HepG2 (cell line): ENCODE measurements around the gene RAPSN.

Experiments used
- CHCHD3 ChIP-seq: sonication (generic); formaldehyde crosslinking; IDR thresholded peaks from 2 replicates; pipeline ENCODE4 v1.8.0; 2022; ENCODE audit warnings: mild to moderate bottlenecking, missing genetic modification reagents, moderate library complexity
- ETV5 ChIP-seq: IDR thresholded peaks from 2 replicates; pipeline ENCODE4 v1.6.1; 2018; ENCODE audit warnings: missing biosample characterization, missing genetic modification reagents, inconsistent platforms, borderline replicate concordance
- ZNF274 ChIP-seq: sonication (generic); formaldehyde crosslinking; IDR thresholded peaks from 2 replicates; pipeline ENCODE4 v1.5.1; 2020; ENCODE audit warnings: mild to moderate bottlenecking, missing genetic modification reagents
- ZNF788 ChIP-seq: sonication (generic); formaldehyde crosslinking; IDR thresholded peaks from 2 replicates; pipeline ENCODE4 v1.5.0; 2020; ENCODE audit warnings: mild to moderate bottlenecking, missing genetic modification reagents, borderline replicate concordance
- TF ChIP-seq, protein P1 (sequence below): sonication (generic); formaldehyde crosslinking; IDR thresholded peaks from 2 replicates; pipeline ENCODE4 v1.4.0; 2020; ENCODE audit warnings: mild to moderate bottlenecking, missing genetic modification reagents
- TF ChIP-seq, protein P2 (sequence below): sonication (generic); formaldehyde crosslinking; IDR thresholded peaks from 2 replicates; pipeline ENCODE4 v1.4.0; 2020; ENCODE audit warnings: missing genetic modification reagents
- TF ChIP-seq, protein P3 (sequence below): sonication (generic); formaldehyde crosslinking; conservative IDR thresholded peaks from 2 replicates; pipeline ENCODE4 v1.5.0; 2020; ENCODE audit warnings: missing genetic modification reagents
- TF ChIP-seq, protein P4 (sequence below): sonication (generic); formaldehyde crosslinking; IDR thresholded peaks from 2 replicates; pipeline ENCODE4 v1.5.0; 2020; ENCODE audit warnings: mild to moderate bottlenecking, missing genetic modification reagents, moderate library complexity
- TF ChIP-seq, protein P5 (sequence below): sonication (generic); formaldehyde crosslinking; IDR thresholded peaks from 2 replicates; pipeline ENCODE4 v1.5.0; 2020; ENCODE audit warnings: missing genetic modification reagents

DNA sequence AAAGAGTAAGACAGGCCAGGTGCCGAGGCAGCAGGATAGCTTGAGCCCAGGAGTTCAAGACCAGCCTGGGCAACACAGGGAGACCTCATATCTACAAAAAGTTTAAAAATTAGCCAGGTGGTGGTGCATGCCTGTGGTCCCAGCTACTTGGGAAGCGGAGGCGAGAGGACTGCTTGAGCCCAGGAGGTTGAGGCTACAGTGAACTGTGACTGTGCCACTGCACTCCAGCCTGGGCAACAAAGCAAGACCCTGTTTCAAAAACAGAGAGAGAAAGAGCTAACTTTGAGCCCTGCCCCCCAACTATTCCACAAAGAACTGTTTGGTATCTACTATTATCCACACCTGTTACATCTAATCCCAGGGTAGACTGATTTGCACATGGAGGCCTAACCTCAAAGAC, 49.2 kb upstream of the RAPSN start:
- TF ChIP-seq, protein P1, sequence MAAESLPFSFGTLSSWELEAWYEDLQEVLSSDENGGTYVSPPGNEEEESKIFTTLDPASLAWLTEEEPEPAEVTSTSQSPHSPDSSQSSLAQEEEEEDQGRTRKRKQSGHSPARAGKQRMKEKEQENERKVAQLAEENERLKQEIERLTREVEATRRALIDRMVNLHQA (CRISPR knock-in tag), result no peak
- TF ChIP-seq, protein P2, sequence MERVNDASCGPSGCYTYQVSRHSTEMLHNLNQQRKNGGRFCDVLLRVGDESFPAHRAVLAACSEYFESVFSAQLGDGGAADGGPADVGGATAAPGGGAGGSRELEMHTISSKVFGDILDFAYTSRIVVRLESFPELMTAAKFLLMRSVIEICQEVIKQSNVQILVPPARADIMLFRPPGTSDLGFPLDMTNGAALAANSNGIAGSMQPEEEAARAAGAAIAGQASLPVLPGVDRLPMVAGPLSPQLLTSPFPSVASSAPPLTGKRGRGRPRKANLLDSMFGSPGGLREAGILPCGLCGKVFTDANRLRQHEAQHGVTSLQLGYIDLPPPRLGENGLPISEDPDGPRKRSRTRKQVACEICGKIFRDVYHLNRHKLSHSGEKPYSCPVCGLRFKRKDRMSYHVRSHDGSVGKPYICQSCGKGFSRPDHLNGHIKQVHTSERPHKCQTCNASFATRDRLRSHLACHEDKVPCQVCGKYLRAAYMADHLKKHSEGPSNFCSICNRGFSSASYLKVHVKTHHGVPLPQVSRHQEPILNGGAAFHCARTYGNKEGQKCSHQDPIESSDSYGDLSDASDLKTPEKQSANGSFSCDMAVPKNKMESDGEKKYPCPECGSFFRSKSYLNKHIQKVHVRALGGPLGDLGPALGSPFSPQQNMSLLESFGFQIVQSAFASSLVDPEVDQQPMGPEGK (CRISPR knock-in tag), result no peak
- no peak for TF ChIP-seq ETV5 (CRISPR knock-in tag)
- TF ChIP-seq, protein P3, sequence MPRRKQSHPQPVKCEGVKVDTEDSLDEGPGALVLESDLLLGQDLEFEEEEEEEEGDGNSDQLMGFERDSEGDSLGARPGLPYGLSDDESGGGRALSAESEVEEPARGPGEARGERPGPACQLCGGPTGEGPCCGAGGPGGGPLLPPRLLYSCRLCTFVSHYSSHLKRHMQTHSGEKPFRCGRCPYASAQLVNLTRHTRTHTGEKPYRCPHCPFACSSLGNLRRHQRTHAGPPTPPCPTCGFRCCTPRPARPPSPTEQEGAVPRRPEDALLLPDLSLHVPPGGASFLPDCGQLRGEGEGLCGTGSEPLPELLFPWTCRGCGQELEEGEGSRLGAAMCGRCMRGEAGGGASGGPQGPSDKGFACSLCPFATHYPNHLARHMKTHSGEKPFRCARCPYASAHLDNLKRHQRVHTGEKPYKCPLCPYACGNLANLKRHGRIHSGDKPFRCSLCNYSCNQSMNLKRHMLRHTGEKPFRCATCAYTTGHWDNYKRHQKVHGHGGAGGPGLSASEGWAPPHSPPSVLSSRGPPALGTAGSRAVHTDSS (CRISPR knock-in tag), result no peak
- no peak for TF ChIP-seq CHCHD3
- TF ChIP-seq, protein P4, sequence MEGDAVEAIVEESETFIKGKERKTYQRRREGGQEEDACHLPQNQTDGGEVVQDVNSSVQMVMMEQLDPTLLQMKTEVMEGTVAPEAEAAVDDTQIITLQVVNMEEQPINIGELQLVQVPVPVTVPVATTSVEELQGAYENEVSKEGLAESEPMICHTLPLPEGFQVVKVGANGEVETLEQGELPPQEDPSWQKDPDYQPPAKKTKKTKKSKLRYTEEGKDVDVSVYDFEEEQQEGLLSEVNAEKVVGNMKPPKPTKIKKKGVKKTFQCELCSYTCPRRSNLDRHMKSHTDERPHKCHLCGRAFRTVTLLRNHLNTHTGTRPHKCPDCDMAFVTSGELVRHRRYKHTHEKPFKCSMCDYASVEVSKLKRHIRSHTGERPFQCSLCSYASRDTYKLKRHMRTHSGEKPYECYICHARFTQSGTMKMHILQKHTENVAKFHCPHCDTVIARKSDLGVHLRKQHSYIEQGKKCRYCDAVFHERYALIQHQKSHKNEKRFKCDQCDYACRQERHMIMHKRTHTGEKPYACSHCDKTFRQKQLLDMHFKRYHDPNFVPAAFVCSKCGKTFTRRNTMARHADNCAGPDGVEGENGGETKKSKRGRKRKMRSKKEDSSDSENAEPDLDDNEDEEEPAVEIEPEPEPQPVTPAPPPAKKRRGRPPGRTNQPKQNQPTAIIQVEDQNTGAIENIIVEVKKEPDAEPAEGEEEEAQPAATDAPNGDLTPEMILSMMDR (CRISPR knock-in tag), result no peak
- TF ChIP-seq ZNF274, result no peak
- TF ChIP-seq ZNF788 (CRISPR knock-in tag), result no peak
- TF ChIP-seq, protein P5, sequence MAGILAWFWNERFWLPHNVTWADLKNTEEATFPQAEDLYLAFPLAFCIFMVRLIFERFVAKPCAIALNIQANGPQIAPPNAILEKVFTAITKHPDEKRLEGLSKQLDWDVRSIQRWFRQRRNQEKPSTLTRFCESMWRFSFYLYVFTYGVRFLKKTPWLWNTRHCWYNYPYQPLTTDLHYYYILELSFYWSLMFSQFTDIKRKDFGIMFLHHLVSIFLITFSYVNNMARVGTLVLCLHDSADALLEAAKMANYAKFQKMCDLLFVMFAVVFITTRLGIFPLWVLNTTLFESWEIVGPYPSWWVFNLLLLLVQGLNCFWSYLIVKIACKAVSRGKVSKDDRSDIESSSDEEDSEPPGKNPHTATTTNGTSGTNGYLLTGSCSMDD, result no peak
